NCI-H187 (cell line): Measurements from ENCODE around the gene PGAP2.

Source experiments
- DNase-seq, 2 experiments: peaks; one replicate each; lab custom pipeline; 2025; lab: John Stamatoyannopoulos, UW

Gene PGAP2

GRCh38 chr11:3831378-3832239 lies 23.2 kb downstream of the PGAP2 start:
- no peak for DNase-seq

DNA sequence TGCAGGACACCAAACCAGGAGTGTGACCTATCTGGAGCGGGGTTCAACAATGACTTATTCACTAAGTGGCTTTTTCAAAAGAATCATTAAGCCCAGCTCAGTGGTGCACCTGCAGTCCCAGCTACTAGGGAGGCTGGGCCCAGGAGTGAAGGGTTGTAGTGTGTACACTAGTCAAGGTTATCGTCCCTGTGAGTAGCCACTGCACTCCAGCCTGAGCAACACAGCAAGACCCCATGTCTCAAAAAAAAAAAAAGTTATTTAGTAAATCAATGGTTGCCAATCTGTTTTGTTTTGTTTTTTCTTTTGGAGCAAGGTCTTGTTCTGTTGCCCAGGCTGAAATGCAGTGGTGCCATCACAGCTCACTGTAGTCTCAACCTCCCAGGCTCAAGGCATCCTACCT lies 24.5 kb downstream of the PGAP2 start:
- DNase-seq = no peak

DNA sequence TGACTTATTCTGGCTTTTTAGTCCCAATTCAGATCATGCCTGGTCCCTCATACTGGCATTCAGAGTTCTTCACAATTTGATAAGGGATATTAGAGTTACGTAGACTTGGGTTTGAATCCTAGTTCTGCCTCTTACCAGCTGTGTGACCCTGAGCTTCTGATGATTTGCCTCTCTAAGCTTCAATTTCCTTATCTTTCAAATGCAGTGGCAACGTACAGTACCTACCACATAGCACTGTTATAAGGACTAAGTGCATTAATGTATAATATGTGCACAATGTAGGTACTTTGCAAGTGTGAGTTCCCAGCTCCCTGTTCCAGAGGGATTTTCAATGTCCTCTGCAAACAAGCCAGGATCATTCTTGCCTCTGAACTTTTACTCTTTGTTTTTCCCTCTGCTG lies 25.1 kb downstream of the PGAP2 start:
- DNase-seq = no peak

GRCh38 chr11:3834349-3834663 lies 25.9 kb downstream of the PGAP2 start:
- no peak for DNase-seq

DNA sequence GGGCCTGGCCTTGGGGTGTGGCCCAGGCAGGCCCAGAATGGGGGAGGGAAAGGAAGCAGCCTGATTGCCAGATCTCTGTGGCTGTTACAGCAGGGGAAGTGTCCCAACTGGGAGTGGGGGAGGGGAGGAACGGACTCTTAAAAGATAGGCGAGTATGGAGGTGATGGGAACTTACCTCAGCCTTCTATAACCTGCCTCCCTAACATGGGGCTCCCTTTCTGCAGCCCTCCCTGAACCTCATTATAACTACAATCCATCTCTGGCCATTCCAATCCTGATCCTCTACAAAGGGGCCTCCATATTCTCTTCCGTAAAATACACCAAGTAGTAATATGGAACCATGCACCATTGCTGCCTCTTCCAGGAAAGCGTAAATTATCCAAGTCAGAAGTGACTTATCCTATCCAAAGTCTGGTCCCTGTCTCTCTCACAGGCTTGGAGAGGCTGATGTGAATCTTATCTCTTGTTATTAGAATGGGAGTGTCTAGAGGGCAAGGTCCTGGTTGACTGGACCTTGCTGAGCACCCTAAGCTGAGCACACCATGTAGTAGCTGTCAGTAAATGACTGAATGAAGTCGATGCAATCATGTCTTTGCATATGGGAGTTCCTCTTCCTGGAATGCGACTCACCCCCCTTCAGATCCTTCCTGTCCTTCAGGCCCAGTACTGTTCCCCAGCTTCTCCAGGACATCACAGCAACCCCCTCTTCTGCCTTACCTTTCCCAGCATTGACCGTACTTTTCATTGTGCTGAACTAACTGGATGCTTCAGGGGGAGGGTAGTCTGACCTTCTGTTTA lies 26.5 kb downstream of the PGAP2 start:
- no peak for DNase-seq

DNA sequence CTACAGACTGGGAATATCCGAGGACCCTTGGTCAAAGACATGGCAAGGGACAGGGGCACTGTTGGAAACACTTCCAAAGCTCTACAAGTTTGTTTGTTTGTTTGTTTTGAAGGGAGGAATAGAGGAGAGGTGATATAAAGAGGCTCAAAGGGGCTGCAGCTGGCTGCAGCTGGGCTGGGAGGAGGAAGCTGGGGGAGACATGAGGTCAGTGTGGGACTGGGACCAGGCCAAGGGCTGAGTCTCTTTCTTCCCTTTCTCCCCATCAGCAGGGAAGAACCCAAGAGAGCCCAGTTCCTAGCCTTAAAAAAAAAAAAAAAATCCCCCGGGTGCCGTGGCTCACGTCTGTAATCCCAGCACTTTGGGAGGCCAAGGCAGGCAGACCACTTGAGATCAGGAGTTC lies 27.4 kb downstream of the PGAP2 start:
- no peak for DNase-seq

DNA sequence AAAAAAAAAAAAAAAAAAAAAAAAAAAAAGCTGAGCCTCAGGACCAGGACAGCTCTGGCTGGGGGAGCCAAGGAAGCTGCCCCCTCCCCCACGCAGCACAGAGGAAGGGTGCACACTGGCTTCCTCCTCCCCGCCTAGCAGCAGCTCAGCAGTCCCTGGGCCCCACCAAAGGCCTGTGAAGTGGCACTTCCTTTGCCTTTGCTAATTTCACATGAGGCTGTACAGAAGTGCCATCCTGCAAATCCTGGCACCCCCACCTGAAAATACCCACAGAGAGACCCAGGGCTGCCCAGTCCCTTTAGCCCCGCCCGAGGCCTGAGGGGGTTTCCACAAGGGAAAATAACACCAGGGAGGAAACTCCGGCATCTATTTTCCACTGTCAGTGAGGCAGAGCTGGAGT lies 28.5 kb downstream of the PGAP2 start:
- no peak for DNase-seq

DNA sequence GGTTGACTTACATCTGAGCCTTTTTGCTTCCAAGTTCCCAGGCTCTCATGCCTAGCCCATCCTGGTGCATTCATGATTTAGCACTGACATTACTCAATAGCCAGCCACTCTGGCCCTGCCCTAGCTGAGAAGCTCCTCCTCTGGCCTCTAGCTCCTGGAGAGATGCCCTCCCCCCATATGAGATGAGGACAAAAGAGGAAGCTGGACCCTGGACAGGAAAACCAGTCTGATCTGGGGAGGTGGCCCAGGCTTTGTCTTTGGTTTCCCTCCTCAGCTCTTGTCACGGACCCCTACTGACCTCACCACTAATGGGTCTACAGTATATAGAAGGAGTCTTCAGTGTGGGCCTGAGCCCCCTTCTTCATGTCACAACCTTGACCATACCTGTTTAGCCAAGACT lies 29.4 kb downstream of the PGAP2 start:
- no peak for DNase-seq

DNA sequence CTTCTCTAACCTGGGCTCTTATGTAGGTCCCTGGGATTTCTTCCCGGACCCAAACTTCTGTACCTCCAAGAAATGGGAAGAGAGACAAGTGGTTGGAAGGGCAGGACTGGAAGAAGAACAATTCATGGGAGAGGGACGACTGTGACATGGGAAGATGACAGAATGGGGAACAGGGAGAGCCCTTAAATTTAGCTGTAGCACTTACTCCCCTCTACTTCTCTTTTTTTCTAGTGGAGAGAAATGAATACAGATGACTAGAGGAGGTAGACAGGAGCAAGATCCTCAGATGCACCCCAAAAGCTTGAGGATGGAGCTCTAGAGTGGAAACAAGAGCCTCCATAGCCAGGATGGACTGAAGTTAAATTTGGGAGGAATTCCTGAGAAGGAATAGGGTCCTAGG lies 30.1 kb downstream of the PGAP2 start:
- DNase-seq = no peak

DNA sequence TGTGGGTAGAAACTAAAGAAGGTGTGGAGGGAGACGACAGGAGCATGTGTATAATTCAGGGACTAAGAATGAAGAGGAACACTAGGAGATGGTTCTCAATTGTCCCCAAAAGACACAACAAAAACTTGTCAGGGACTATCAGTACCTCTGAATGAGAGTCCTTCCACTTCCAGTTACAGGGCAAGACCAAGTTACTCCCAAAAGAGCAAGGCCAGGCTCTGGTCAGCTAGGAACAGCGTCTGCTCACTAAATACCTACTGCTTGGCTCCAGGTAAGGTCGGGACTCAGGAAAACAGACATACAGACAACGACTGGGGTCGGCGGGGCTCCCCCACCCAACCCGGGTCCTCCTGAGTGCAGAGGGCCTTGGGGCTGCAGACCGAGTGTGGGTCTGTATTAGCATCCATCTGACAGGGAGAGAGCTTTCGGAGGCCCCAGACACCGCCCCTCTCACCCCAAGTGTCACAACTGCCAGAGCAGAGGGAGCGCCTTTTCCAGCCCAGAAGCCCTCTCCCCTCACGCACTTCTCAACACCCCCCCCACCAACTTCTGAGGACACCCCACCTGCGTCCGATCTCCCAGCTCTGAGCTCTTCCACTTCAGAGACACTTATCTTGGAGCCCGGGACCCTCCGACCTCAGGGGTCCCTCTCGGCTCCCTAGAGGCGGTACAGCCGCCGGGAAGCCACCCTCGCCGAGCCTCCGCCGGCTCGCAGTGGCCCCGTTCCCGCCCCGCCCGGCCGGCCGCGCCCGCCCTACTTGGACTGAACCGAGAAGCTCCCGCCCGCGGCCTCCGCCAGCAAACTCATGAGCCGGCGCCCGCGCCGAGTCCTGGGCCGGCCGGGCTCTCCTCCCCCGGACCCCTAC lies 31.9 kb downstream of the PGAP2 start:
- no peak for DNase-seq

GRCh38 chr11:3840870-3841425 lies 32.6 kb downstream of the PGAP2 start, which contains the start of gene RHOG:
RHOG (minus strand) TSS chr11:3840959; CDS start chr11:3828138, 12,821 bp downstream.
- peak in 1 of 2 experiments; percentile 58 for DNase-seq

GRCh38 chr11:3841426-3842350 lies 33.3 kb downstream of the PGAP2 start:
- peak; percentile 54 to 61 for DNase-seq

DNA sequence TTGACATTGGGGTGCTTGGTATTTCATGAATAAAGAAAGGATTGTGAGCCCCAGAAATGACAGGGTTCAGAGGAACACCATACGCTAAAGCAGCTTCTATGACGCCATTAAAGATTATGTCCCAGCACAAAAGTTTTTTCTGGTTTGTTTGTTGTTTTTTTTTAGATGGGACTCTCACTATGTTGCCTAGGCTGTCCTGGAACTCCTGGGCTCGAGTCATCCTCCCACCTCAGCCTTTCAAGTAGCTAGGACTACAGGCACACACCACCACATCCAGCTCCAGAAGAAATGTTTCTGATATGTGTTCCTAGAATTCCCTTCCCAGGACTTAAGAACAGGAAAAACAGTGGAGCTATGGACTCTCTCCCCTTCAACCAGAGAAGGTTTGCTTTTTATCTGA lies 35.0 kb downstream of the PGAP2 start:
- no peak for DNase-seq

DNA sequence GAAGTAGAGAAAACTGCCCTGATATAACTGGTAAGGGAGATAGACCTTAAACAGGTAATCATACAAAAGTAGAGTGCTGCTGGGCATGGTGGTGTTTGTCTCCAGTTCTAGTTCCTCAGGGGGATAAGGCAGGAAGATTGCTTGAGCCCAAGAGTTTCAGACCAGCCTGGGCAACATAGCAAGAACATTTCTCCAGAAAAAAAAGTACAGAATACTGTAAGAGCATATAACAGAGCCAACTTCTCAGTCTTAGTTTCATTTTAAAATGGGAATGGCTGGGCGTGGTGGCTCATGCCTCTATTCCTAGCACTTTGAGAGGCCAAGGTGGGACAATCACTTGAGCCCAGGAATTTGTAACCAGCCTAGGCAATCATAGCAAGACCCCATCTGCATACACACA lies 36.9 kb downstream of the PGAP2 start:
- no peak for DNase-seq

GRCh38 chr11:3845670-3846069 lies 37.3 kb downstream of the PGAP2 start:
- DNase-seq = no peak

DNA sequence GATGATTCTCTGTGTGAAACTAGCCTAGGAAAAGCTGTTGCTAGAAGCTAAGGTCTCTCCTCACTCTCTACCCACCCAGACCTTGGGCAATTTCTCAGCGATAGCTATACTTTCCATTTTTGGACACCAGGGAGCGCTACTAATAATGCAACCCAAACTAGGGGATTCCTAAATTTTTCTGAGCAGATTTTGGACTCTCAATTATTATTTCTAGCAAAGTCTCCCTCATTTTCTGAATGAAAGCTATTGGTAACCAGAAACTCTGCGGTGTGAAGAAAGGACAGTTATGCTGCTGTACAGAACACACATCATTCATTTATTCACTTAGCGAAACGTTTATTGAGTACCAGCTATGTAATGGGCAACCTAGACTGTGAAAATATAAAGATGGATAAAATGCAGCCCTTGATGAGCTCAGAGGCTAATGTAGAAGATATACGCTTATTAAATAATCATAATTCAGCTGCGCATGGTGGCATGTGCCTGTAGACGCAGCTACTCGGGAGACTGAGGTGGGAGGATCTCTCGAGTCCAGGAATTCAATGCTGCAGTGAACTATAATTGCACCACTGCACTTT lies 41.0 kb downstream of the PGAP2 start:
- DNase-seq = no peak

DNA sequence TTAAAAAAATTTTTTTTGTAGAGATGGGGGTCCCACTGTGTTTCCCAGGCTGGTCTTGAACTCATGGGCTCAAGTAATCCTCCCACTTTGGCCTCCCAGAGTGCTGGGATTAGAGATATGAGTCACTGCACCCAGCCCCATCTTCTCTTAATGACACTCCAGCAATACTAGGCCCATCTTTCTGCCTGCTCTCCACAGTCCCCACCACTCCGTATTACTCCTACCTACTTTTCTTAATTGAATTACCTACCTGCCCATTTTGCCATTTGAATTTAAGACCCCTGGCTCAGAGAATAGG lies 45.1 kb downstream of the PGAP2 start:
- DNase-seq = no peak

GRCh38 chr11:3853899-3854659 lies 45.7 kb downstream of the PGAP2 start:
- no peak for DNase-seq

GRCh38 chr11:3854660-3854976 lies 46.3 kb downstream of the PGAP2 start:
- DNase-seq = no peak
